GM18951 (cell line): ENCODE data around the gene RPS6KB2.
A peak's percentile ranks its signal among the peaks of the same experiment; 100 is the strongest.

ENCODE experiments used
- POLR2A ChIP-seq: IDR thresholded peaks from 4 replicates; pipeline ENCODE4 v1.6.1; 2011; ENCODE audit warnings: mild to moderate bottlenecking; ENCODE audit not compliant: insufficient read length, insufficient read depth; ENCODE audit errors: extremely low read depth
- in situ Hi-C: fragments of 300-500 bp; cut with MboI; formaldehyde crosslinking; loops from one replicate; pipeline ENCODE4 v1.12.0; 2022; ENCODE audit warnings: low sequenced_read_pairs, mixed read lengths, inconsistent platforms; ENCODE audit not compliant: unreplicated experiment

The RPS6KB2 gene

DNA sequence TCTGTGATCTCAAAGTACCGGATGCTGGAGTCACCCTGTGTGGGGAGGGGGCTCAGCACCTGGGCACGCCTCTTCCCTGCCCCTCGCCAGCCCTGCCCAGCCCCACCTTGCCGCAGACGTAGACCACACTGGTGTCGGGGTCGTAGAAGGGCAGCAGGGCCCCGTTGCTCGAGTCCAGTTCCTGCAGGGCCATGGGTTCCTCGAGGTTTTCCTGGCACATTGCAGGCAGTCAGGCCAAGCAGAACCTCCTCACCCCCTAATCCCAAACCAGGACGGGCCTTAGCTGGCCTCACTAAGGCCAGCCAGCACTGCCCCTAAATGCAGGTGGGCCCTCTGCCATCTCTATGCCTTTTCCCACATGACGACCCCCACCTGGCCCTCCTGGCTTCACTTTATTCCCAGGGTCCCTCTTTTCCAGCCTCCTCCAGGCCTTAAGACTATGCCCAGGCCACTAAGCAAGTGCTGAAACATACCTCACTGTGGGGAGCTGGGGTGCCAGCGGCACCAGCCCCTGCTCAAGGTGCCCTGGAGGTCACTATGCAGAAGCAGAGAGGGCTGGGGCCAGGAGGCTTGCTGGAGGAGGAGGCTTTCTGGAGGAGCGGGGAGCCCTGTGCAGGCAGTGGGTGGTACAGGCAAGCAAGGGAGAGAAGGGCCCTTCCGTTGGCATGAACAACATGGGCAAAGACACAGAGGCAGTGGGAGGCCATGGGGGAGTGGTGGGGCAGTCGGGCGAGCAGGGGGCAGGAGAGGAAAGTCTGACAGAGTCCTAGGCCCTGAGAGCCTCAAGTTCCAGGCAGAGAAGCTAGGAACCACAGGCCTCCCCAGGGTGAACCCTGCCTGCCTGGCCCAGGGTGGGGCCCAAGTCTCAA, 12.2 kb downstream of the RPS6KB2 start:
- TF ChIP-seq POLR2A = no peak
- in situ Hi-C loops = no loop called here

GRCh38 chr11:67441098-67441563, 12.8 kb downstream of the RPS6KB2 start:
- in situ Hi-C loops = no loop called here
- peak; percentile 35 for TF ChIP-seq POLR2A

DNA sequence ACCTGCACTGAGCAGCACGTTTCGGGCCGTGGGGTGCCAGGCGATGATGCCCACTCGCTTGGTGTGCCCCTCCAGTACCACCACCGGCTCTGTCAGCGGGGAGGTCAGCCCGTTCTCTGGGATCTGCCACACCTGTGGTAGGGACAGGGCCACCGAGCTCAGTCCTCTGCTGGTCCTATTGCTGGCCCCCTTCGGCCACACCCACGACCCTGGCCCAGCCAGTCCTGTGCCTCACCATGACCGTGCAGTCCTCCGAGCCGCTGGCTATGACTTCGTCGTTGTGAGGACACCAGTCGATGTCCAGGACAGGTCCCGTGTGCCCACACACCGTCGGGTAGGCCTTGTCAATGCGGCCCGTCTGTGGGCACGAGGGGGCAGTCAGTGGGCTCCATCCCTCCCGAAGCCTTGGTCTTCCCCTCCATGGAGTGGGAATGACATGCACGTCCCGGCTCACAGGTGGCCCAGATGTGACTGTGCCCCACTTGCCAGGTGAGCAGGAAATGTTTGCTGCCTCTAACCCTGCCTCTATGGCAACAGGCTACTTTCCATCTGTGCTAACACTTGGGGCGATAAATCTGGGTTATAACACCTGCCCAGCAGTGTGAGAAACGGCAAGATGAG, 13.5 kb downstream of the RPS6KB2 start:
- TF ChIP-seq POLR2A = no peak
- in situ Hi-C loops = no loop called here

DNA sequence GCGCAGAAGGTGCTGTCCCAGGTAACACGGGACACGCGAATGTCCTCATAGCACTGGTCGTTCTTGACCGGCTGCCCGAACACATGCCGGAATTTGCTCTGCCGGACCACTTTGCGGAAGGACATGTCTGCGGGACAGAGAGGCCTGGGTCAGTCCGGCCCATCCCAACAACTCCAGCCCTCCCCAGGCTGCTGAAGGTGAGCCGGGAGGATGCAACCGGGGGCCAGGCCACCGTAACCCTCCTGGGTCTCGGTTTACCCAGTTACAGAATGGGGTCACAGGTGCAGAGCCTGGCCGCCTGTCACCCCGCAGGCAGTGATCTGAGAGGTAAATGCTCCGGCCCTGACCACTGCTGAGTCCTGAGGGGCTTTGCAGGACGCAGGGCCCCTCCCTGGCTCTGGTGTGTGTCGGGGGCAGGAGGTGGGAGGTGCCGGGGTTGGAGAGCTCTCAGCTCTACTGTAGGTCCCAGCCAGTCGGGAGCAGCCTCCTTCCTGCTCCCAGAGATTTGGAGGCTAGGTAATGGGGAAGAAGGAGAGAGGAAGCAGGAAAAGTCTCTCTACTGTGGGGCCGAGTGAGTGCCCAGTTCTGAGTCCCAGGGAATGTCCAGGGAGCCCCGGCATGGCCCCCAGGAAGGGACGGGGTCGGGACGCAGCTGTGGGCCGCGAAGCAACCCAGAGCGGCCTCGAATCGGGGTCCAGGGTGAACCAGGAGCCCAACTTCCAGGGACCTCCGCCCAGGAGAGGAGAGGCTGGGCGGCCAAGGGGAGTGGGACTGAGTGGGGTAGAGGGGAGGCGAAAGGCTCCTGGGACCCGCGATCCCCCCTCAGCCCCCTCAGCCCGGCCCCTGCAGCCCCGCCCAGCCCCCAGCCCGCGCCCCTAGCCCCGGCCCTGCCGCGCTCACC, 14.5 kb downstream of the RPS6KB2 start:
- in situ Hi-C loops = no loop called here
- no peak for TF ChIP-seq POLR2A

GRCh38 chr11:67445515-67445914, 17.2 kb downstream of the RPS6KB2 start:
- in situ Hi-C loops = no loop called here

GRCh38 chr11:67448220-67448609, 19.9 kb downstream of the RPS6KB2 start:
- no peak for TF ChIP-seq POLR2A
- in situ Hi-C loops = no loop called here

More at GRCh38 chr11:67445515-67445914, 17.2 kb downstream of the RPS6KB2 start:
- no peak for TF ChIP-seq POLR2A

- TF ChIP-seq POLR2A = no peak
- in situ Hi-C loops = no loop called here
These were observed 21.0 kb downstream of the RPS6KB2 start for GRCh38 chr11:67449116-67449844.

- in situ Hi-C loops = no loop called here
- no peak for TF ChIP-seq POLR2A
These were observed 22.7 kb downstream of the RPS6KB2 start for GRCh38 chr11:67450796-67451657.

- TF ChIP-seq POLR2A = no peak
- in situ Hi-C loops = no loop called here
These were observed 23.3 kb downstream of the RPS6KB2 start for GRCh38 chr11:67451658-67451976.

DNA sequence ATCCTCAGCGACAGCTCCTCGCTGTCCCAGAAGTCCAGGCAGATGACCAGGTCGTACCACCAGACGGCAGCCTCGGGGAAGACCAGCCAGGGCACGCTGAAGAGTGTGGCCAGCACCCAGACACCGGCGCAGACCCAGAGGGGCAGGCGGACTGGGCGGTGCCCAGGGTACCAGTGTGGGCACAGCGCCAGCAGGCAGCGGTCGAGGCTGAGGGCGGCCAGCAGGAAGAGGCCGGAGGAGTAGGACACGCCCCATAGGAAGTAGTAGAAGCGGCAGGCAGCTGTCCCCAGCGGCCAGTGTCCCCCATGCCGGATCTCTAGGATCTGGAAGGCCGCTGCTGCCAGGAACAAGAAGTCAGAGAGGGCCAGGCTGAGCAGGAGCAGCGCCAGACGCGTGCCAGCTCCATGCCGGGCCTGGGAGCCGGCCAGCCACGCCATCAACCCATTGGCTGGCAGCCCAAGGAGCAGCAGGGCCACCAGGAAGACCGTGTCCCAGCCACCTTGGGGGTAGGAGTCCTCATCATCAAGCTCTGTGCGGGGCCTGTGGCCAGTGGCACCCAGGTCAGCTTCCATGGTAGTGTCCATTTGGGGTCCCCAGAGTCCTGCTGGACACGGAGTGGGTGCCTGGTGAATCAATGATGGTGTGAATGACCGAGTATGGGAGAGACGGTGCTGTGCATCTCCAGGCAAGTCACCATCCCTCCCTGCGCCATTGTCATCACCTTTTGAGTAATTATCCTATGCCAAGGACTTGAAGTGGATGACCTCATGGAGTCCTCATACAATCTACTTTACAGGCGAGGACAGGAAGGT, 24.1 kb downstream of the RPS6KB2 start, which contains the start of gene GPR152:
Gene GPR152 (minus strand): TSS at position 589 of the 812 bp plus-strand sequence. CDS start 5 bp downstream, at position 584.
- in situ Hi-C loops = no loop called here
- TF ChIP-seq POLR2A = no peak
